ENCODE measurements around the gene ECHDC1. TPM values are rescaled to one million over a fixed set of nuclear protein-coding genes. Genes with fewer than 3 reads are reported as not detected.

Gene ECHDC1
- total and polyA plus RNA-seq, 2 donors: 51.5 to 54.8 TPM

- H3K36me3 ChIP-seq (ENCODE audit: control insufficient read depth in 2 of 2, insufficient read depth in 2 of 2, low read length in 1 of 2): peaks cover 0 to 21% of the 10 kb centered on the region in 2 donors
- H3K4me3 ChIP-seq (ENCODE audit: low read length in 2 of 2): no peak overlapping the region
- H3K9me3 ChIP-seq (ENCODE audit: control insufficient read depth in 2 of 2, insufficient read depth in 1 of 2, low read length in 1 of 2): no peaks in the 10 kb centered on the region
- WGBS: 100% methylated on average over 4 of the region's 4 CpGs
- no peak for DNase-seq (ENCODE audit: low read depth in 6 of 9, low spot score in 9 of 9)
- no peak overlapping the region for H3K27ac ChIP-seq (ENCODE audit: low read depth in 1 of 2, low read length in 1 of 2)
- no peaks in the 10 kb centered on the region for H3K4me1 ChIP-seq (ENCODE audit: control insufficient read depth in 2 of 2, insufficient read depth in 2 of 2, low read length in 2 of 2)
- no peaks in the 10 kb centered on the region for H3K27me3 ChIP-seq (ENCODE audit: control insufficient read depth in 2 of 2, insufficient read depth in 1 of 2, low read length in 1 of 2)
Observed at GRCh38 chr6:127299522-127300240, 43.7 kb downstream of the ECHDC1 start.

- H3K27ac ChIP-seq (ENCODE audit: low read depth in 1 of 2, low read length in 1 of 2): no peak overlapping the region
- no peak for DNase-seq (ENCODE audit: low read depth in 6 of 9, low spot score in 9 of 9)
- H3K9me3 ChIP-seq (ENCODE audit: control insufficient read depth in 2 of 2, insufficient read depth in 1 of 2, low read length in 1 of 2): no peaks in the 10 kb centered on the region
- no peaks in the 10 kb centered on the region for H3K4me1 ChIP-seq (ENCODE audit: control insufficient read depth in 2 of 2, insufficient read depth in 2 of 2, low read length in 2 of 2)
- H3K36me3 ChIP-seq (ENCODE audit: control insufficient read depth in 2 of 2, insufficient read depth in 2 of 2, low read length in 1 of 2): peaks cover 0 to 17% of the 10 kb centered on the region in 2 donors
- no peak overlapping the region for H3K4me3 ChIP-seq (ENCODE audit: low read length in 2 of 2)
- no peaks in the 10 kb centered on the region for H3K27me3 ChIP-seq (ENCODE audit: control insufficient read depth in 2 of 2, insufficient read depth in 1 of 2, low read length in 1 of 2)
- 99% methylated on average over 2 of the region's 2 CpGs for WGBS
Observed at GRCh38 chr6:127298475-127298874, 44.9 kb downstream of the ECHDC1 start.

GRCh38 chr6:127297502-127298070 is 45.8 kb downstream of the ECHDC1 start:
- 94% methylated on average over 4 of the region's 4 CpGs for WGBS
- Histone ChIP-seq H3K36me3 (ENCODE audit: control insufficient read depth in 2 of 2, insufficient read depth in 2 of 2, low read length in 1 of 2) (peaks cover 0 to 17% of the 10 kb centered on the region in 2 donors), H3K4me1 (ENCODE audit: control insufficient read depth in 2 of 2, insufficient read depth in 2 of 2, low read length in 2 of 2) (no peaks in the 10 kb centered on the region), H3K9me3 (ENCODE audit: control insufficient read depth in 2 of 2, insufficient read depth in 1 of 2, low read length in 1 of 2) (no peaks in the 10 kb centered on the region), H3K27me3 (ENCODE audit: control insufficient read depth in 2 of 2, insufficient read depth in 1 of 2, low read length in 1 of 2) (no peaks in the 10 kb centered on the region), H3K27ac (ENCODE audit: low read depth in 1 of 2, low read length in 1 of 2) (no peak overlapping the region), H3K4me3 (ENCODE audit: low read length in 2 of 2) (no peak overlapping the region)
- DNase-seq (ENCODE audit: low read depth in 6 of 9, low spot score in 9 of 9): no peak

GRCh38 chr6:127291495-127291894 is 51.9 kb downstream of the ECHDC1 start:
- no peak for DNase-seq (ENCODE audit: low read depth in 6 of 9, low spot score in 9 of 9)
- Histone ChIP-seq H3K9me3 (ENCODE audit: control insufficient read depth in 2 of 2, insufficient read depth in 1 of 2, low read length in 1 of 2) (no peaks in the 10 kb centered on the region), H3K4me3 (ENCODE audit: low read length in 2 of 2) (no peak overlapping the region), H3K27ac (ENCODE audit: low read depth in 1 of 2, low read length in 1 of 2) (no peak overlapping the region), H3K36me3 (ENCODE audit: control insufficient read depth in 2 of 2, insufficient read depth in 2 of 2, low read length in 1 of 2) (peaks cover 10 to 20% of the 10 kb centered on the region in 2 donors), H3K4me1 (ENCODE audit: control insufficient read depth in 2 of 2, insufficient read depth in 2 of 2, low read length in 2 of 2) (no peaks in the 10 kb centered on the region), H3K27me3 (ENCODE audit: control insufficient read depth in 2 of 2, insufficient read depth in 1 of 2, low read length in 1 of 2) (no peaks in the 10 kb centered on the region)
- 90% methylated on average over 5 of the region's 5 CpGs for WGBS

- no peak overlapping the region for H3K4me3 ChIP-seq (ENCODE audit: low read length in 2 of 2)
- WGBS: 94% methylated on average over 4 of the region's 4 CpGs
- H3K4me1 ChIP-seq (ENCODE audit: control insufficient read depth in 2 of 2, insufficient read depth in 2 of 2, low read length in 2 of 2): no peaks in the 10 kb centered on the region
- peaks cover 11 to 26% of the 10 kb centered on the region in 2 donors for H3K36me3 ChIP-seq (ENCODE audit: control insufficient read depth in 2 of 2, insufficient read depth in 2 of 2, low read length in 1 of 2)
- H3K27me3 ChIP-seq (ENCODE audit: control insufficient read depth in 2 of 2, insufficient read depth in 1 of 2, low read length in 1 of 2): no peaks in the 10 kb centered on the region
- DNase-seq (ENCODE audit: low read depth in 6 of 9, low spot score in 9 of 9): no peak
- H3K27ac ChIP-seq (ENCODE audit: low read depth in 1 of 2, low read length in 1 of 2): no peak overlapping the region
- H3K9me3 ChIP-seq (ENCODE audit: control insufficient read depth in 2 of 2, insufficient read depth in 1 of 2, low read length in 1 of 2): no peaks in the 10 kb centered on the region
Observed at GRCh38 chr6:127290391-127291265, 52.8 kb downstream of the ECHDC1 start.

GRCh38 chr6:127289934-127290333 is 53.5 kb downstream of the ECHDC1 start:
- Histone ChIP-seq H3K9me3 (ENCODE audit: control insufficient read depth in 2 of 2, insufficient read depth in 1 of 2, low read length in 1 of 2) (no peaks in the 10 kb centered on the region), H3K27me3 (ENCODE audit: control insufficient read depth in 2 of 2, insufficient read depth in 1 of 2, low read length in 1 of 2) (no peaks in the 10 kb centered on the region), H3K4me1 (ENCODE audit: control insufficient read depth in 2 of 2, insufficient read depth in 2 of 2, low read length in 2 of 2) (no peaks in the 10 kb centered on the region), H3K36me3 (ENCODE audit: control insufficient read depth in 2 of 2, insufficient read depth in 2 of 2, low read length in 1 of 2) (peaks cover 11 to 23% of the 10 kb centered on the region in 2 donors), H3K27ac (ENCODE audit: low read depth in 1 of 2, low read length in 1 of 2) (no peak overlapping the region), H3K4me3 (ENCODE audit: low read length in 2 of 2) (no peak overlapping the region)
- 95% methylated on average over 5 of the region's 5 CpGs for WGBS
- DNase-seq (ENCODE audit: low read depth in 6 of 9, low spot score in 9 of 9): no peak

- Histone ChIP-seq H3K27me3 (ENCODE audit: control insufficient read depth in 2 of 2, insufficient read depth in 1 of 2, low read length in 1 of 2) (no peaks in the 10 kb centered on the region), H3K9me3 (ENCODE audit: control insufficient read depth in 2 of 2, insufficient read depth in 1 of 2, low read length in 1 of 2) (no peaks in the 10 kb centered on the region), H3K36me3 (ENCODE audit: control insufficient read depth in 2 of 2, insufficient read depth in 2 of 2, low read length in 1 of 2) (peaks cover 11 to 23% of the 10 kb centered on the region in 2 donors), H3K4me3 (ENCODE audit: low read length in 2 of 2) (no peak overlapping the region), H3K27ac (ENCODE audit: low read depth in 1 of 2, low read length in 1 of 2) (no peak overlapping the region), H3K4me1 (ENCODE audit: control insufficient read depth in 2 of 2, insufficient read depth in 2 of 2, low read length in 2 of 2) (no peaks in the 10 kb centered on the region)
- DNase-seq (ENCODE audit: low read depth in 6 of 9, low spot score in 9 of 9): no peak
Observed at GRCh38 chr6:127288705-127289104, 54.7 kb downstream of the ECHDC1 start.

DNA sequence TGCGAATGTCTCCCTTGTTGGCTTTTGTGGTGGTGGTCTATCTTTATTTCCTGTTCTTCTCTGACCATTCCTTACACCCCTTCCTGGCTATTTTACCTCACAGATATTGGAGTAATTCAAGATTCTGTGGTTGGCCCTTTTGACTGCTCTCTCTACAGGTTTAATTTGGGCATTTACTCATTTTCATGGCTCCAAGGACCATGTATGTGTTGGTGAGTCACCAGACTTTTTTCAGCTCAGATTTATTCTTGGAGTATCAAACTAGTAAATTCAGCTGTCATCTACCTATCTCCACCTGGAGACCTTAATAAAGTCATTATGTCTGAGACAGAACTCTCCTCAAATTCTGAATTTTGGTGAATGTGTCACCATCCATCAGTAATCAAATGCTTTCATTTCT is 61.2 kb downstream of the ECHDC1 start:
- WGBS: 98% methylated on average over 1 of the region's 1 CpG
- H3K4me3 ChIP-seq (ENCODE audit: low read length in 2 of 2): no peak overlapping the region
- DNase-seq (ENCODE audit: low read depth in 6 of 9, low spot score in 9 of 9): no peak
- no peaks in the 10 kb centered on the region for H3K4me1 ChIP-seq (ENCODE audit: control insufficient read depth in 2 of 2, insufficient read depth in 2 of 2, low read length in 2 of 2)
- H3K27me3 ChIP-seq (ENCODE audit: control insufficient read depth in 2 of 2, insufficient read depth in 1 of 2, low read length in 1 of 2): no peaks in the 10 kb centered on the region
- no peak overlapping the region for H3K27ac ChIP-seq (ENCODE audit: low read depth in 1 of 2, low read length in 1 of 2)
- peaks cover 7 to 16% of the 10 kb centered on the region in 2 donors for H3K36me3 ChIP-seq (ENCODE audit: control insufficient read depth in 2 of 2, insufficient read depth in 2 of 2, low read length in 1 of 2)
- no peaks in the 10 kb centered on the region for H3K9me3 ChIP-seq (ENCODE audit: control insufficient read depth in 2 of 2, insufficient read depth in 1 of 2, low read length in 1 of 2)

DNA sequence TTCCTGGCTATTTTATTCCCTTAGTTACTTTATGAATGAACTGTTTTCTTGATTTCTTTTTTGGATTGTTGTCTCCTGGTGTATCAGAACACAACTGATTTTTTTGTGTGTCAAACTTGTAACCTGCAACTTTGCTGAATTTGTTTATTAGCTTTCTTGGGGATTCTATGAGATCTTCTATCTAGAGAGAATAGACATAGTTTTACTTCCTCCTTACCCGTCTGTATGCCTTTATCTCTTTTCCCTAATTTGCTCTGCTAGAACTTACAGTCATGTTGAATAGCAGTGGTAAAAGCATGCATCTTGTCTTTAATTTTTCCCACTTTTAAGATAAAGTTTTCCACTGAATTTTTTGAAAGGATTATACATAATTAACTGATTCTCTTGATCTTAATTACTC is 63.6 kb downstream of the ECHDC1 start:
- no peak overlapping the region for H3K27ac ChIP-seq (ENCODE audit: low read depth in 1 of 2, low read length in 1 of 2)
- 87% methylated on average over 1 of the region's 1 CpG for WGBS
- no peaks in the 10 kb centered on the region for H3K4me1 ChIP-seq (ENCODE audit: control insufficient read depth in 2 of 2, insufficient read depth in 2 of 2, low read length in 2 of 2)
- H3K9me3 ChIP-seq (ENCODE audit: control insufficient read depth in 2 of 2, insufficient read depth in 1 of 2, low read length in 1 of 2): no peaks in the 10 kb centered on the region
- peaks cover 0 to 3% of the 10 kb centered on the region in 2 donors for H3K36me3 ChIP-seq (ENCODE audit: control insufficient read depth in 2 of 2, insufficient read depth in 2 of 2, low read length in 1 of 2)
- H3K4me3 ChIP-seq (ENCODE audit: low read length in 2 of 2): no peak overlapping the region
- no peaks in the 10 kb centered on the region for H3K27me3 ChIP-seq (ENCODE audit: control insufficient read depth in 2 of 2, insufficient read depth in 1 of 2, low read length in 1 of 2)
- no peak for DNase-seq (ENCODE audit: low read depth in 6 of 9, low spot score in 9 of 9)

All from thymus (tissue), 11 donors.